SJSA1 (cell line): ENCODE results near the gene PXDN. TPM values are rescaled to one million over a fixed set of nuclear protein-coding genes. Genes with fewer than 3 reads are reported as not detected.
"Not testable (repeated sequence)": the region's sequence is repeated elsewhere in the genome, so short reads cannot be mapped to it uniquely, and the experiment has no call there.

ENCODE experiments used
- DNase-seq, 2 experiments: peaks; one replicate each; pipeline ENCODE4 v3.0.0-alpha.2; 2015 to 2020; ENCODE audit warnings: low spot score in 2 of 2, low read depth in 1 of 2
- H3K27ac ChIP-seq: fragments of 250-450 bp; sonication (Bioruptor Pico); 2 replicates; pipeline ENCODE4 v1.5.1; 2020; ENCODE audit warnings: mild to moderate bottlenecking, moderate library complexity
- H3K27me3 ChIP-seq: fragments of 250-450 bp; sonication (Bioruptor Pico); replicated peaks from 2 replicates; pipeline ENCODE4 v1.5.1; 2020; ENCODE audit warnings: mild to moderate bottlenecking, moderate library complexity
- H3K36me3 ChIP-seq: fragments of 250-450 bp; sonication (Bioruptor Pico); 2 replicates; pipeline ENCODE4 v1.5.1; 2020; ENCODE audit warnings: mild to moderate bottlenecking
- H3K4me1 ChIP-seq: fragments of 250-450 bp; sonication (Bioruptor Pico); replicated peaks from 2 replicates; pipeline ENCODE4 v1.6.1; 2021; ENCODE audit warnings: mild to moderate bottlenecking
- H3K4me3 ChIP-seq: fragments of 250-450 bp; sonication (Bioruptor Pico); 2 replicates; pipeline ENCODE4 v1.5.1; 2020; ENCODE audit warnings: mild to moderate bottlenecking
- H3K9me3 ChIP-seq: fragments of 250-450 bp; sonication (Bioruptor Pico); replicated peaks from 2 replicates; pipeline ENCODE4 v1.5.1; 2020; ENCODE audit warnings: mild to moderate bottlenecking
- total RNA-seq: library from RNA; depleted of rRNA; stranded (reverse); fragments of >200 nt; shearing (Covaris generic); gene quantifications from 2 replicates; pipeline ENCODE4 v1.2.3, GENCODE V29; 2014

Gene PXDN
- total RNA-seq, 1 experiment from 2014 or later, result 310 TPM

- Histone ChIP-seq H3K36me3 (no peaks in the 10 kb centered on the region), H3K4me3 (no peak overlapping the region), H3K4me1 (peaks cover 7% of the 10 kb centered on the region), H3K27me3 (no peaks in the 10 kb centered on the region), H3K27ac (no peak overlapping the region), H3K9me3 (no peaks in the 10 kb centered on the region)
- DNase-seq, result no peak
These were observed 23.8 kb upstream of the PXDN start for GRCh38 chr2:1767939-1768691.

- Histone ChIP-seq H3K36me3 (no peaks in the 10 kb centered on the region), H3K4me1 (no peaks in the 10 kb centered on the region), H3K27me3 (no peaks in the 10 kb centered on the region), H3K9me3 (no peaks in the 10 kb centered on the region), H3K4me3 (no peak overlapping the region), H3K27ac (no peak overlapping the region)
- no peak for DNase-seq
These were observed 22.8 kb upstream of the PXDN start for GRCh38 chr2:1766851-1767811.

DNA sequence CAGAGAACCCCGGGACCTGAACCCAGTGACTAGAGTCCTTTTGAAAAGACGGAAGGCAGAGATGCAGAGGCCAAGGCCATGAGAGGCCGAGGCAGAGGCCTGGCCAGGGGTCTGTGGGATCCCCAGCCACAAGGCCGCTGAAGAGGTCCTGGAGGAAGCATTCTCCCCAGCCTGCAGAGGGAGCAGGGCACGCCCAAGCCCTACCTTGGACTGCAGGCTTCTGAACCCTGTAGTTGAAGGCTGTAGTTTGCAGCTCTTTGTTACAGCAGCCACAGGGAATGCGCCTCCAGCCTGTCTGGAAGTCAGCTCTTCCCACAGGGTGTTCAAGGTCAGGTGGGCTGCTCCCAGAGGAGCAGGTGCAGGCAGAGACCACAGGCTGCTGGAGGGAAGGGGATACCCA is 22.1 kb upstream of the PXDN start:
- Histone ChIP-seq H3K27ac (no peak overlapping the region), H3K36me3 (no peaks in the 10 kb centered on the region), H3K4me3 (no peak overlapping the region), H3K9me3 (no peaks in the 10 kb centered on the region), H3K27me3 (no peaks in the 10 kb centered on the region), H3K4me1 (no peaks in the 10 kb centered on the region)
- no peak for DNase-seq

- H3K4me3 ChIP-seq, DNase-seq, H3K4me1 ChIP-seq, H3K27ac ChIP-seq, H3K27me3 ChIP-seq, H3K36me3 ChIP-seq, H3K9me3 ChIP-seq: not testable (repeated sequence)
These were observed 20.9 kb upstream of the PXDN start for GRCh38 chr2:1765201-1765600.

- no peaks in the 10 kb centered on the region for H3K9me3 ChIP-seq
- peaks cover 27% of the 10 kb centered on the region for H3K4me1 ChIP-seq
- no peaks in the 10 kb centered on the region for H3K27me3 ChIP-seq
- no peaks in the 10 kb centered on the region for H3K36me3 ChIP-seq
- H3K4me3 ChIP-seq, result no peak overlapping the region
- no peak for DNase-seq
- H3K27ac ChIP-seq, result no peak overlapping the region
These were observed 15.3 kb upstream of the PXDN start for GRCh38 chr2:1759611-1759930.

DNA sequence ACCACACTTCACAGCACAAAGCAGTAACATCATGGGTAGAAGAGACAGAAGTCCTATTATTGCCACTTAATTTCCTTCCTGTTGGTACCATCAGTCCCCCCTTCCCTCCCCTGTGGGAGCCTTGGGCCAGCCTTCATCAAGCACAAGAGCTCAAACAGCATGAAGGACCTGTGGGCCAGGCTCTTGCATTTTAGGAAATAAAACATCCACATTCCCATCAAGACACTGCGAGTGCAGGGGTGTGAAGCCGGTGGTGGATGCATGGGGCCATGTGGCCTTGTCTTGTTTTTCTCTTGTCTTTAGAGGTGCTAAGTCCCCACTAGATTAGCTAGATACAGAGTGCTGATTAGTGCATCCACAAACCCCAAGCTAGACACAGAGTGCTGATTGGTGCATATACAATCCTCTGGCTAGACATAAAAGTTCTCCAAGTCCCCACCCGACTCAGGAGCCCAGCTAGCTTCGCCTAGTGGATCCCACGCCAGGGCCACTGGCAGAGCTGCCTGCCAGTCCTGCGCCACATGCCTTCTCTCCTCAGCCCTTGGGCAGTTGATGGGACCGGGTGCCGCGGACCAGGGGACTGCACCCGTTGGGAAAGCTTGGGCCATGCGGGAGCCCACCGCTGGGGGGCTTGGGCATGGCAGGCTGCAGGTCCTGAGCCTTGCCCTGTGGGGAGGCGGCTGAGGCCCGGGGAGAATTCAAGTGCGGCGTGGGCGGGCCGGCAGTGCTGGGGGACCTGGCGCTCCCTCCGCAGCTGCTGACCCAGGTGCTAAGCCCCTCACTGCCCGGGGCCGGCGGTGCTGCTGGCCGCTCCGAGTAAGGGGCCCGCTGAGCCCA is 14.7 kb upstream of the PXDN start:
- no peak overlapping the region for H3K4me3 ChIP-seq
- no peaks in the 10 kb centered on the region for H3K9me3 ChIP-seq
- H3K27ac ChIP-seq, result no peak overlapping the region
- DNase-seq, result no peak
- no peaks in the 10 kb centered on the region for H3K27me3 ChIP-seq
- peaks cover 27% of the 10 kb centered on the region for H3K4me1 ChIP-seq
- no peaks in the 10 kb centered on the region for H3K36me3 ChIP-seq

- H3K4me3 ChIP-seq, result no peak overlapping the region
- H3K36me3 ChIP-seq, result no peaks in the 10 kb centered on the region
- no peak overlapping the region for H3K27ac ChIP-seq
- no peaks in the 10 kb centered on the region for H3K9me3 ChIP-seq
- DNase-seq, result no peak
- H3K4me1 ChIP-seq, result peaks cover 27% of the 10 kb centered on the region
- H3K27me3 ChIP-seq, result no peaks in the 10 kb centered on the region
These were observed 13.9 kb upstream of the PXDN start for GRCh38 chr2:1758171-1758570.

DNA sequence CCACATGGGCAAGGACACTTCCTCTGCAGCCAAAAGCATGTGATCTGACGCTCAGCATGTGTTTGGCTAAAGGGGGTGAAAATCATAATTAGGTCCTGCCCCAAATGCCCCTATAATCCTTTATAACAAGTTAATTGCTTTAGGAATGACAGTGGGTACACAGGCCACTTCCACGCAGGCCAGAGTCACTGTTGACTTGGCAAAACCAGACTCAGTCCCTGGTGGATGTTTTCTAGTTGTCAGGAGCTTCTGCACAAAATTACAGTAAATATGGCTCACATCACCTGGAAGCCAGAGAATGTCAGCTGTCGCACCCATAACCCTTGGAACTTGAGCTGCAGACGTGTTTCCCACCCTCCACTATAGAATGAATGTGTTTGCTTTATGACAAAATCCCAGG is 13.3 kb upstream of the PXDN start:
- no peak overlapping the region for H3K27ac ChIP-seq
- peaks cover 27% of the 10 kb centered on the region for H3K4me1 ChIP-seq
- H3K27me3 ChIP-seq, result no peaks in the 10 kb centered on the region
- no peak for DNase-seq
- H3K36me3 ChIP-seq, result no peaks in the 10 kb centered on the region
- no peak overlapping the region for H3K4me3 ChIP-seq
- H3K9me3 ChIP-seq, result no peaks in the 10 kb centered on the region

DNA sequence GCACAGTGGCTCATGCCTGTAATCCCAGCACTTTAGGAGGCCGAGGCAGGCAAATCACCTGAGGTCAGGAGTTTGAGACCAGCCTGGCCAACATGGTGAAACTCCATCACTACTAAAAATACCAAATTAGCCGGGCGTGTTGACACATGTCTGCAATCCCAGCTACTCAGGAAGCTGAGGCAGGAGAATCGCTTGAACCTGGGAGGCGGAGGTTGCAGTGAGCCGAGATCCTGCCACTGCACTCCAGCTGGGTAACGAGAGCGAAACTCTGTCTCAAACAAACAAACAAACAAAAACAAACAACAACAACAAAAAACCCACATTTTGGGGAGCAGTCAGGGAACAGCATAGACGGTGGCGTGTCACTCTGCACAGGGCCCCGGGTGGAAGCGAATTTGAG is 12.8 kb upstream of the PXDN start:
- DNase-seq, H3K4me3 ChIP-seq, H3K9me3 ChIP-seq, H3K36me3 ChIP-seq, H3K27me3 ChIP-seq, H3K27ac ChIP-seq: not testable (repeated sequence)
- H3K4me1 ChIP-seq, result peaks cover 27% of the 10 kb centered on the region

GRCh38 chr2:1756456-1756855 is 12.1 kb upstream of the PXDN start:
- DNase-seq, result no peak
- Histone ChIP-seq H3K4me1 (peaks cover 32% of the 10 kb centered on the region), H3K9me3 (no peaks in the 10 kb centered on the region), H3K4me3 (no peak overlapping the region), H3K36me3 (no peaks in the 10 kb centered on the region), H3K27me3 (no peaks in the 10 kb centered on the region), H3K27ac (peak overlapping the region; percentile 68)

DNA sequence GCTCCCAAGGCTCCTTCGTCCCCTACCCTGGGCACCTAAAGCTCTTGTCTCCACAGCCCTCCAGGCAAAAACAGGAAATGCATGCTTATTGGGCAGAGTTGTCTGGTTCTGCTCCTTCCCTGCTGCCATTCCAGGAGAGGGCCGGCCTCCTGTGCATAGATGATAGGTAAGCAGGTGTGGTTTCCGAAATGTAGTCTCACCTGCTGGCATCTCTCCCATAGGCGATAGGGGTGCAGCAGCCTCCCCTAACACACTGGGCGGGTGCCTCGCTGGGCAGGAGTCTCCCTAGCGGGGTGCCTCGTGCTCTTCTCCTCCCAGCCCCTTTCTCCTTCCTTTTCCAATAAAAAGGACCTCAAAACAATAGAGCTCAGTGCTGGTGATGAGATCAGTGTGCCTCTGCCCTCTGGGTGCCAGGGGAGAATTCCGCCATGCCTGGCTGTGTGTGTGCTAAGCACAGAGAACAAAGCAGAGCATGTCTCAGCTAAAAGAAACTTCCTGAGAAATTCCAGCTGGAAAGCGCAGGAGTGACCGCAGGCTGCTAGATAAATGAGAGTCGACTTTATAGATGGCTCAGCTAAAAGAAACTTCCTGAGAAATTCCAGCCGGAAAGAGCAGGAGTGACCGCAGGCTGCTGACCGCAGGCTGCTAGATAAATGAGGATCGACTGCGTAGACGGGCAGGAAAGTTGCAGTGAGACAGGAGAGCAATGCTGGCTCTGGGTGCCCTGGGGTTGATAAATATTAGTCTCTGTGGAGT is 11.3 kb upstream of the PXDN start:
- Histone ChIP-seq H3K9me3 (no peaks in the 10 kb centered on the region), H3K4me3 (no peak overlapping the region), H3K27me3 (no peaks in the 10 kb centered on the region), H3K27ac (peak overlapping the region; percentile 68), H3K4me1 (peaks cover 41% of the 10 kb centered on the region), H3K36me3 (no peaks in the 10 kb centered on the region)
- peak; percentile 85 to 91 for DNase-seq

DNA sequence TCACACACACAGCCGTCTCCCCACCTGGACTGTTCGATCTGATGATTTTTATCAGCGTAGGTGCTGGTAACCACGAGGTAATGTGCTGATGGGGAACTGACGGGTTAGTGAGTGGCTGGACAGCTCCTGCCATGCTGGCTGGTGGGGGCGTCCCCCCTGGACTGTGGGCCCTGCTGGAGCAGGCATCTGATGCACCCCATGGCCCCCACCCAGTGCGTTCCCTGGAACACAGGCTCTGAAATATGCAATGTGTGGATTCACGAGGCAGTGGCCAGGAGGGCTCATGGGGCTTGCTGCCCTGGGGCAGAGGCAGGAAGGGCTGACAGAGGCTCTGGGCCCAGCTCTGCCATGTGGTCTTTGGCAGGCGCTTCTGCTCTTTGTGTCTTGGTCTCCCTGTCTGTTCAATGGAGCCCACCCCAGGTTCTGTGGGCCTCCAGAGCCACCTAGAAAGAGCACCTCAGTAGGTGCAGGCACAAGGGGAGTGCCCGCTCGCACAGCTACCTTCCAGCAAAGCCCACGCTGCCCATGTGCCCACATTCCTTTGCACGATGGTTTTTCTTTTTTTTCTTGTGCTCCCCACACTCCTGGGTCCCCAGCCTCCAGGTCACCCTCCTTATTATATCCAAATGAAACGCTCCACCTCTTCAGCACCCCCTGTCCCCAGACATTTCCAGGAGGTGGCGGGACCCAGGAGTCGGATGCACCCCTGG is 10.3 kb upstream of the PXDN start:
- Histone ChIP-seq H3K4me3 (no peak overlapping the region), H3K27me3 (no peaks in the 10 kb centered on the region), H3K27ac (no peak overlapping the region), H3K4me1 (peaks cover 48% of the 10 kb centered on the region), H3K9me3 (no peaks in the 10 kb centered on the region), H3K36me3 (no peaks in the 10 kb centered on the region)
- no peak for DNase-seq

- Histone ChIP-seq H3K9me3 (no peaks in the 10 kb centered on the region), H3K27ac (no peak overlapping the region), H3K27me3 (no peaks in the 10 kb centered on the region; the same call in 1 of the 2 replicates), H3K4me3 (no peak overlapping the region), H3K4me1 (peaks cover 52% of the 10 kb centered on the region), H3K36me3 (no peaks in the 10 kb centered on the region)
- peak in 1 of 2 experiments; percentile 42 for DNase-seq
These were observed 9.7 kb upstream of the PXDN start for GRCh38 chr2:1754046-1754445.
